ENCODE results near the gene PWWP2A.
"Not testable (repeated sequence)": the region's sequence is repeated elsewhere in the genome, so short reads cannot be mapped to it uniquely, and the experiment has no call there.

- not testable (repeated sequence) for TF ChIP-seq CTCF (conservative IDR thresholded peaks at IDR 0.05; ENCODE audit: low read depth, low read length); EZH2phosphoT487 (IDR thresholded peaks at IDR 0.05; ENCODE audit: borderline replicate concordance, low read length)
These were observed 41.6 kb upstream of the PWWP2A start for GRCh38 chr5:160160875-160161274.

Measured in PC-3 (cell line).